ENCODE measurements around the gene GLRX3. TPM values are rescaled to one million over a fixed set of nuclear protein-coding genes. Genes with fewer than 3 reads are reported as not detected.

GLRX3 gene
- total and polyA plus RNA-seq, 4 experiments from 2014 or later = 39.3 to 116 (median 59.8) TPM

- Histone ChIP-seq H3K27me3 (ENCODE audit: insufficient read depth, low read length) (no peaks in the 10 kb centered on the region), H3K9me3 (ENCODE audit: control insufficient read depth in 1 of 2, low read length in 2 of 2) (no peaks in the 10 kb centered on the region), H3K4me3 (ENCODE audit: low read length in 2 of 2) (no peak overlapping the region), H3K27ac (ENCODE audit: low read depth, low read length) (no peak overlapping the region), H3K4me1 (ENCODE audit: insufficient read depth, low read length) (no peaks in the 10 kb centered on the region), H3K36me3 (ENCODE audit: insufficient read depth, low read length) (no peaks in the 10 kb centered on the region)
- ChIA-PET CTCF (ENCODE audit: partially characterized antibody) (no interaction called here), POLR2A (ENCODE audit: partially characterized antibody) (no interaction called here)
- no peak overlapping the region for H3K4me3 Mint-ChIP-seq
- intact Hi-C loops (cut with micrococcal nuclease) = no loop called here
- peaks cover 1 to 19% of the 10 kb centered on the region in 2 donors for H3K36me3 Mint-ChIP-seq
- peaks cover 0 to 2% of the 10 kb centered on the region in 2 donors for H3K27me3 Mint-ChIP-seq
- DNase-seq = no peak
- peaks cover 0 to 17% (median 15%) of the 10 kb centered on the region in 8 donors for H3K9me3 Mint-ChIP-seq
- no peaks in the 10 kb centered on the region for H3K4me1 Mint-ChIP-seq
- H3K27ac Mint-ChIP-seq = no peak overlapping the region
Measured at GRCh38 chr10:130224228-130224627, 88.0 kb downstream of the GLRX3 start.

- Histone ChIP-seq H3K4me1 (ENCODE audit: insufficient read depth, low read length) (no peaks in the 10 kb centered on the region), H3K27me3 (ENCODE audit: insufficient read depth, low read length) (no peaks in the 10 kb centered on the region), H3K9me3 (ENCODE audit: control insufficient read depth in 1 of 2, low read length in 2 of 2) (no peaks in the 10 kb centered on the region), H3K36me3 (ENCODE audit: insufficient read depth, low read length) (no peaks in the 10 kb centered on the region), H3K27ac (ENCODE audit: low read depth, low read length) (no peak overlapping the region), H3K4me3 (ENCODE audit: low read length in 2 of 2) (no peak overlapping the region)
- H3K27ac Mint-ChIP-seq = no peak overlapping the region
- intact Hi-C loops (cut with micrococcal nuclease) = no loop called here
- H3K36me3 Mint-ChIP-seq = peaks cover 1 to 19% of the 10 kb centered on the region in 2 donors
- peaks cover 0 to 17% (median 15%) of the 10 kb centered on the region in 8 donors for H3K9me3 Mint-ChIP-seq
- no peak overlapping the region for H3K4me3 Mint-ChIP-seq
- H3K27me3 Mint-ChIP-seq = peaks cover 0 to 2% of the 10 kb centered on the region in 2 donors
- DNase-seq = no peak
- POLR2A ChIA-PET (ENCODE audit: partially characterized antibody) = no interaction called here
- no peaks in the 10 kb centered on the region for H3K4me1 Mint-ChIP-seq
- CTCF ChIA-PET (ENCODE audit: partially characterized antibody) = no interaction called here
Measured at GRCh38 chr10:130226012-130226411, 89.8 kb downstream of the GLRX3 start.

GRCh38 chr10:130227883-130228282 is 91.7 kb downstream of the GLRX3 start:
- no peak overlapping the region for H3K4me3 ChIP-seq (ENCODE audit: low read length in 2 of 2)
- DNase-seq = no peak
- ChIA-PET CTCF (ENCODE audit: partially characterized antibody) (no interaction called here), POLR2A (ENCODE audit: partially characterized antibody) (no interaction called here)
- no peak overlapping the region for H3K27ac ChIP-seq (ENCODE audit: low read depth, low read length)
- no peaks in the 10 kb centered on the region for H3K27me3 ChIP-seq (ENCODE audit: insufficient read depth, low read length)
- H3K4me3 Mint-ChIP-seq = no peak overlapping the region
- H3K4me1 ChIP-seq (ENCODE audit: insufficient read depth, low read length) = no peaks in the 10 kb centered on the region
- peaks cover 0 to 17% (median 15%) of the 10 kb centered on the region in 8 donors for H3K9me3 Mint-ChIP-seq
- H3K36me3 Mint-ChIP-seq = peaks cover 1 to 19% of the 10 kb centered on the region in 2 donors
- H3K36me3 ChIP-seq (ENCODE audit: insufficient read depth, low read length) = no peaks in the 10 kb centered on the region
- no peaks in the 10 kb centered on the region for H3K4me1 Mint-ChIP-seq
- intact Hi-C loops (cut with micrococcal nuclease) = no loop called here
- no peaks in the 10 kb centered on the region for H3K9me3 ChIP-seq (ENCODE audit: control insufficient read depth in 1 of 2, low read length in 2 of 2)
- no peak overlapping the region for H3K27ac Mint-ChIP-seq
- H3K27me3 Mint-ChIP-seq = peaks cover 0 to 2% of the 10 kb centered on the region in 2 donors

Other genes starting within 250 kb of the GLRX3 start
- gene EBF3, start 172.1 kb upstream of the GLRX3 start, total RNA-seq = not detected
- gene EBF3, start 172.1 kb upstream of the GLRX3 start, polyA plus RNA-seq = not detected
- 1 to 10 TPM; 9.2 TPM for gene C10orf143, start 25.6 kb upstream of the GLRX3 start, total RNA-seq
- 10 to 100 TPM; 18.7 to 33.9 TPM for gene C10orf143, start 25.6 kb upstream of the GLRX3 start, polyA plus RNA-seq